PC-3 (cell line): ENCODE results near the gene ST6GALNAC3.

ENCODE experiments used
- EZH2 ChIP-seq: fragments of 300-600 bp; sonication (generic); IDR thresholded peaks from one replicate; pipeline ENCODE4 v1.6.1; 2017; ENCODE audit warnings: antibody characterized with exemption, mild to moderate bottlenecking, low read length; ENCODE audit not compliant: unreplicated experiment
- EZH2phosphoT487 ChIP-seq: fragments of 300-600 bp; sonication (generic); IDR thresholded peaks from 2 replicates; pipeline ENCODE4 v1.6.1; 2018; ENCODE audit warnings: mild to moderate bottlenecking, antibody characterized with exemption, low read length, borderline replicate concordance
- TF ChIP-seq, protein P1 (sequence below): fragments of 300-600 bp; sonication (generic); conservative IDR thresholded peaks from 2 replicates; pipeline ENCODE4 v1.5.1; 2017; ENCODE audit warnings: antibody characterized with exemption, low read depth, mild to moderate bottlenecking, low read length

GRCh38 chr1:76408303-76408702, 333.8 kb downstream of the ST6GALNAC3 start:
- TF ChIP-seq EZH2 (no peak), EZH2phosphoT487 (no peak)
- TF ChIP-seq, protein P1, sequence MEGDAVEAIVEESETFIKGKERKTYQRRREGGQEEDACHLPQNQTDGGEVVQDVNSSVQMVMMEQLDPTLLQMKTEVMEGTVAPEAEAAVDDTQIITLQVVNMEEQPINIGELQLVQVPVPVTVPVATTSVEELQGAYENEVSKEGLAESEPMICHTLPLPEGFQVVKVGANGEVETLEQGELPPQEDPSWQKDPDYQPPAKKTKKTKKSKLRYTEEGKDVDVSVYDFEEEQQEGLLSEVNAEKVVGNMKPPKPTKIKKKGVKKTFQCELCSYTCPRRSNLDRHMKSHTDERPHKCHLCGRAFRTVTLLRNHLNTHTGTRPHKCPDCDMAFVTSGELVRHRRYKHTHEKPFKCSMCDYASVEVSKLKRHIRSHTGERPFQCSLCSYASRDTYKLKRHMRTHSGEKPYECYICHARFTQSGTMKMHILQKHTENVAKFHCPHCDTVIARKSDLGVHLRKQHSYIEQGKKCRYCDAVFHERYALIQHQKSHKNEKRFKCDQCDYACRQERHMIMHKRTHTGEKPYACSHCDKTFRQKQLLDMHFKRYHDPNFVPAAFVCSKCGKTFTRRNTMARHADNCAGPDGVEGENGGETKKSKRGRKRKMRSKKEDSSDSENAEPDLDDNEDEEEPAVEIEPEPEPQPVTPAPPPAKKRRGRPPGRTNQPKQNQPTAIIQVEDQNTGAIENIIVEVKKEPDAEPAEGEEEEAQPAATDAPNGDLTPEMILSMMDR = no peak
